ENCODE data around the gene FCRL6.

The FCRL6 gene

DNA sequence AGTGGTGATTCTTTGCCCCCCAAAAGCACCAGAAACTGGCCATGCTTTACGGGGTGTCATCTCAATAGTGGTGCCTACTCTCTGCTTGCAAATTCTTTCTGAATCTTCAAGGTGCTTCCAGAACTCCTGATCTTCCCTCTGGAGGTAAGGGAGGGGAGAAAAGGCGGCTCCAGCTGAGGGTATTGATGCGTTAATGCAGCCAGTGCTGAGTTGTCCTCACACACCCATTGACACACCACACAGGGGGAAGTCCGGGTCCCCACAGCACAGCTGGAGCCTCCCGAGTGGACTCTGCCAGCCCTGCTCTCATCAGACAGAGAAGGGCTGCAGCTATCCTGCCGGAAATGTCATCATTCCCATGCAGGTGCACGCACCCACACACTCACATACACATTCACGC is 59.1 kb downstream of the FCRL6 start:
- DNase-seq (ENCODE audit: low read depth in 1 of 2, low spot score in 1 of 2) = no peak

DNA sequence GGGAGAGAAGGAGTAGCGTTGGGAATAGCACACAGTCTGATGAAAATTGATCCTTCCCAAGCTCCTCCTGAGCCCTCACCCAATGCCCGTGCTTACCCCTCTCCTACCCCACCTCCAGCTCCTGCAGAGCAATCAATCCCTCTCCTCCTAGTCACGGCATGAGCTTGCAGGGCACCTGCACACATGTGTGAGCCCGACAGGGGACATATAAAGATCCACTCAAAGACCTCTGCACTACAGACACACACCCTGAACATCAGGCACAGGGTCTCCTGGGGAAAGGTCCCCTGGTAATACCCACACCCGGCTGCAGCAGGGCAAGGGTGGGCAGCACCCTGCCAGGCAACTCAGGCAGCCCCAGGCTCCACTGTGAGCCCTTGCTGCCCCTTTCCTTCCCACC is 59.9 kb downstream of the FCRL6 start:
- no peak for DNase-seq (ENCODE audit: low read depth in 1 of 2, low spot score in 1 of 2)

DNA sequence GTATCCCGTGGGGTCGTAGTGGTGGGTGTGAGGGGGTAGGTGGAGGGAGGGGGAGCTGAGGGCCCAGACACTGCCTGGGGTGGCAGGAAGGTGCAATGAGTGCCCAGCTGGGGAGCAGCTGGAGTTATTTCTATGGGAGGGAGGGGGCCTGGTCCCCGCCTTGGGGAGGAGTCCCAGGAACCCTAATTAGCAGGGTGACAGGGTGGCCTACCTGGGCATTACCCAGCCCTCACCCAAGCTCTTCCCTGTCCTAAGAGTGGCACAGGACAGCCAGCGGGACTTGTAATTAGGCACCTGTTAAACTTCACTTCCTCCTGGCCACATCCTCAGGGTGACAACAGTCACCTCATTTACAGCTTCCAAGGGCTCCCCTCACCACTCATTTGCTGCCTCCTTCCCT is 60.4 kb downstream of the FCRL6 start, which contains the start of gene VSIG8:
TSS of gene VSIG8 (minus strand) at position 101 of the 400 bp plus-strand sequence. CDS start 136 bp downstream, outside the sequence.
- DNase-seq (ENCODE audit: low read depth in 1 of 2, low spot score in 1 of 2) = no peak

DNA sequence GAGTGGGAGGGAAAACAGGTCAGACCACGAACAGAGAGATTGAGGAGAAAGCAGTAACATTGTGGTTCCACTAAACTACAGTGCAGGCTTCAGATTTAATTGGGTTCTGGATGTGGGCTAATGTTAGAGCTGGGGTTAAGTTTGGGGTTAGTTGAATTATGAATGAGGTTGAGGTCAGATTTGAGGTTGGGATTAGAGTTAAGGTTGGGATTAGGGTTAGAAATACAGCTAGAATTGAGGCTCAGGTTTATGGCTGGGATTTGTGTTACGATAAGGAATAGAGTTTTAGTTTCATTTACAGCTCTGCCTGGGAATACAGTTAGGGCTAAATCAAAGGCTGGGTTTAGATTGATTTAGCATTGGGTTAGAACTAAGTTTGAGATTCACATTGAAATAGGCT is 62.1 kb downstream of the FCRL6 start:
- DNase-seq (ENCODE audit: low read depth in 1 of 2, low spot score in 1 of 2) = no peak
